Measurements from ENCODE around the gene HARBI1. TPM values are rescaled to one million over a fixed set of nuclear protein-coding genes. Genes with fewer than 3 reads are reported as not detected.

Gene HARBI1
- polyA plus RNA-seq, 1 donor: 5.5 TPM

DNA sequence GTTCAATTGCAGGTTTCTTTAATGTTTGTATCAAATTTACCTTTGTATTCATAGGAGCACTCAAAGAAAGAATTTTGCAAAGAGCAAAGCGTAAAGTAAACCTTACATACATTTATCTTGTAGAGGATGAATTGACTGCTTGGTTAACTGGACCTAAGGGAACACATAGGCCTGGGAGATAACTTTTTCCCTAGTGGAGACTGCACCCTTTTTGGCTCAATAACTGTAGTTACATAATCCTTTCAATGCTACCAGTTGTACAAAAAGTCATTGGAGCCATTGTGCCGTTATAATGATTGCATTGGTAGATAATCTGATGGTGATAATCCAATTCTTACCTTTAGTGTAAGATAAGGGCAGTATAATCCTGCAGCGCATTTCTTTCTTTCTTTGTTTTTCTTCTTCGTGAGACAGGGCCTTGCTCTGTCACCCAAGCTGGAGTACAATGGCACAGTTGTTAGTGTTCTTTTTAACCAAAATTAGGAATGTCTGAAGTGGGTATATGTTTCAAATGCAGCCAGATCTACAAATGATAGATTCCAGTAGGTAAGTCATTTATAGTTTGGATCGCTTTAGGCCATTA is 18.6 kb upstream of the HARBI1 start:
- no peak for DNase-seq

- no peak for DNase-seq
These were observed 16.5 kb upstream of the HARBI1 start for GRCh38 chr11:46633291-46634217.

- no peak for DNase-seq
These were observed 15.5 kb upstream of the HARBI1 start for GRCh38 chr11:46632502-46632901.

DNA sequence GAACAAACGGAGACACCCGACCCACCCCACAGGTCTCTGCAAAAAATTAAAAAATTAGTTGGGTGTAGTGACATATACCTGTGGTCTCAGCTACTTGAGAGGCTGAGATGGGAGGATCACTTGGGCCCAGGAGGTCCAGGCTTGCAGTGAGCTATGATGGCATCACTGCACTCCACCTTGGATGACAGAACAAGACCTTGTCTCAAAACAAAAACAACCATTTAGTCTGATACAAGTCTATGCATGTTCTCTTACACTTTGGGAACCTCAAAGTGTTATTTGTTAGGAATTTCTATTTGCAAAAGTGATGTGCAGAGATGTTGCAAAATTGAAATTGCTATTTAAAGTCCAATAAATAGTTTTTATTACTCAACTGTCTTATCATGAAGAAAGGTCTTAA is 14.6 kb upstream of the HARBI1 start:
- DNase-seq: no peak

DNA sequence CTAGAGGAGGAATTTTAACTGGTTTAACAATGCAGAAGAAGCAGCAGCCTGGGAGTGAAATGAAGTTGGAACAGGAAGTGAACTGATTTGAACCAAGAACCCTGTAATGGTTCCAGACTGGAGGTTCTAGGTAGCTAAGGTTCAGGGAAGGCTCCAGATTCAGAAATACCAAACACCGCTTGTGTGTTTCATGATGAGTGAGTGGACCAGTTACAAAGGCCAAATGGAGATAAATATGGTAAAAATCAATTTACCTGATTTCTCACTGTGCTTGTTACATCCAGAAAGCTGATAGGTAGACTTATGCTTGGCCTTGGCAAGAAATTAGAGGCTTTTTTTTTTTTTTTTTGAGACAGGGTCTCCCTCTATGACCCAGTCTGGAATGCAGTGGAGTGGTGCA is 13.2 kb upstream of the HARBI1 start:
- DNase-seq: no peak

DNA sequence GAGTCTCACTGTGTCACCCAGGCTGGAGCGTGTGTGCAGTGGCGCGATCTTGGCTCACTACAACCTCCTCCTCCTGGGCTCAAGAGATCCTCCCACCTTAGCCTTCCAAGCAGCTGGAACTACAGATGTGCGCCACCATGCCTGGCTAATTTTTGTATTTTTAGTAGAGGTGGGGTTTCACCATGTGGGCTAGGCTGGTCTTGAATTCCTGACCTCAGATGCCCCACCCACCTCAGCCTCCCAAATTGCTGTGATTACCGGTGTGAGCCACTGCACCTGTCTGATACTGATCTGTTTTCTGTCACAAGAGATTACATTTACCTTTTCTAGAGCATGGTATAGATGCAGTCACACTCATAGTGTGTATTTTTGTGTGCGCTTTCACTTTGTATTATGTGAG is 11.9 kb upstream of the HARBI1 start:
- no peak for DNase-seq

DNA sequence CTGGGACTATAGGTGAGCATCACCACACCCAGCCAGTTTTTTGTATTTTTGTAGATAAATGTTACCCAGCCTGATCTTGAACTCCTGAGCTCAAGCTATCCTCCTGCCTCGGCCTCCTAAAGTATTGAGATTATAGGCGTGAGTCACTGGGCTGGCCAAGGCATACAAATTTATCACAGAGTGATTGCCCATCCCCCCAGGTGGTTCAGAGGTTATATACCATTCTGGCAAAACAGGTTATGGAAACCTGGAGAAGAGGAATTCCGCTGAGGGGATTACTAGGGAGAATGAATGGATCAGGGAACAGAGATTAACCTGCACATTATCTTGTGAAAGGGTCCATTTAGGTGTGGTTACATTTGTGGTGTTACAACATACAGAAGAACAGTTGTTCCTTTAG is 8.4 kb upstream of the HARBI1 start:
- no peak for DNase-seq

- no peak for DNase-seq
These were observed 1.8 kb upstream of the HARBI1 start for GRCh38 chr11:46618837-46619236.

DNA sequence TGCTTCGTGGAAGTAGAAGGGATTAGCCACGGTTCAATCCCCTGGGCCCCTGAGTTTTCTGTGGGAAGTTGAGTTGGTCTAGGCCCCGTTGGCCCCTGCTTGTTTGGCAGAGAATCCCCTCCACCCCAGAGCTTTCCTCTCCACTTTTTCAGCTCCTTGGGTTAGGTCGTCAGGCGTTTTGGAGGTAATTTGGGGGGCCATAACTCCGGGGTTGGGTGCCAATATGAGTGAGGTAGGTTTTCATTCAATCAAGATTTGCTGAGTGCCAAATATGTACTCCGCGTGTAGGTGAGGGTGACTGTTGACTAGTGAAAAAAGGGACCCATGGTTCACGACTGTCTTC is 916 bp upstream of the HARBI1 start:
- DNase-seq: no peak

DNA sequence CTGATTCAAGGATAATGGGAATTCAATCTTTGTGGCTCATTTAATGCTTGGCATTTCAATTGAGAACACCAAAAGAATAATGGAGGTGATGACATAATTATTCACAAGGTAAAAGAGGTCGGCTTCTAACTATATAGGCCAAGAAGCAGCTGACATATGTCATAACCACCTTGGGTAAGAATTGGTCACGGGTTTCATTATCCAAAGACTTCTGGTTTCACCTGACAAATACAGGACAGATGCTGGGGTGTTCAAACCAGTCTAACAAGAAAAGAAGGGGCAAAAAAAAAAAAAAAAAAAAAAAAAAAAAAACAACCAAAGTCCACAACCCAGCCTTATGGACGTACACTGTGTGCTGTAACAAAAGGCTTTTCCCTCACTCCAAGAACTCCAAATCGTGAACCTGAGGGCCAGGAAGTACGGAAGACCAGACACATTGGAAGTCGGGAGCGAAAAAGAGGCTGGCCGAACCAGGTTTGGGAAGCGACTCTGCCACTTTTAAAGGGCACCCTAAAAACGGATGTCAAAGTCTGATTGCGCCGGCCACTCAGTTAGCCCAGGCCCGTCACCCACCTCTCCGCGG is 385 bp downstream of the HARBI1 start:
- DNase-seq: no peak

DNA sequence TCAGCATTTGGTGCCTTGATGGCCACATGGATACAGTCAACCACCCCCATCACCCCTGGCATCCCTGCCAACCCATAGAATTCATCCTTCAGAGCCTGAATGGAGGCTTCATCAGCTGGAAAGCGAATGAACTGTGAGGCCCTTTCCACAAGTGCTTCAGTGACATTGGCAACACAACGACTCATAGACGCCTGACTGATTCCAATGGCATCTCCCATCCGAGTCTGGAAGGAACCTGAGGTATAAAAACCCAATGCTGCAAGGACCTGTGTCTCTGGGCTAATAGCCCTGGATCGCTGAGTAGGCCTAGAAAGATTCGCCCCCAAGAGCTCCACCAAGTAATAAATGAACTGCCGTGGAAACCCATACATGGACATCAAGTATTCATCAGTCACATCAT is 1.3 kb downstream of the HARBI1 start:
- DNase-seq: no peak

GRCh38 chr11:46612326-46612725 is 4.7 kb downstream of the HARBI1 start:
- DNase-seq: no peak

DNA sequence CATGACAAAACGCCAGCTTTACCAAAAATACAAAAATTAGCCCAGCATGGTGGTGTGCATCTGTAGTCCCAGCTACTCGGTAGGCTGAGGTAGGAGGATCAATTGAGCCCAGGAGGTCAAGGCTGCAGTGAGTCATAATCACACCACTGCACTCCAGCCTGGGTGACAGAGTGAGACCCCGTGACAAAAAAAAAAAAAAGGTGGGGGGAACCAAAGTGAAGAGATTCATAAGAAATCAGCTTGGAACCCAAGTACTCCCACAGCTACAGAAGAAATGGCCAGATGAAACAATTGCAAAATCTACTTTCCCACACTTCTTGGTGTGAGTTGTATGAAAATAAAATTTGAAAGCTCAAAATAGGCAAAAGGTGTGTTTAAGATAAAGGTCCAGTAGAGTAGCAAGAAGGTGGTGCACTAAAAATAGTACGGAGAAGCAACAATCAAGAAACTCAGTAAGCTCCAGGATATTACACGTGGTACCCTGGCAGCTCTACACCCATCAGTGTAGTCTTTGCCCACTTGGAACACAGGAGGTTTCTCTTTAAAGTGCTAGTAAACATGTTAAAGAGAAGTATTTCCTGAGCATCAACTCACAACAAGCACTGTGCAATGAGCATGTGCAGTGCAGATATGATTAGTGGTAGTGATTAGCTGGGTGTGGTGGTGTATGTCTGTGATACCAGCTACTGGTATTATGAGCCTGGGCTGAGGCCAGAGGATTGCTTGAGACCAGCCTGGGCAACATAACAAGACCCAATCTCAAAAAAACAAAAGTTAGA is 5.3 kb downstream of the HARBI1 start:
- DNase-seq: no peak

DNA sequence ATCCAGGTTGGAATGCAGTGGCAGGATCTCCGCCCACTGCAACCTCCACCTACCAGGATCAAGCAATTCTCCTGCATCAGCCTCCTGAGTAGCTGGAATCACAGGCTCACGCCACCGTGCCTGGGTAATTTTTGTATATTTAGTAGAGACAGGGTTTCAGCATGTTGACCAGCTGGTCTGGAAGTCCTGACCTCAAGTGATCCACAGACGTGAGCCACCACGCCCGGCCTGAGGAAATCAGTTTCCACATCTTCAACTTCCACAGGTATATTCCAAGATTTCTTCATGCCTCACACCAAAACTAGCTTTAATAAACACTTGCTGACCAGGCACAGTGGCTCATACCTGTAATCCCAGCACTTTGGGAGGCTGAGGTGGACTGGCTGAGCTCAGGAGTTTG is 7.6 kb downstream of the HARBI1 start:
- DNase-seq: no peak

GRCh38 chr11:46607516-46607915 is 9.5 kb downstream of the HARBI1 start:
- no peak for DNase-seq

GRCh38 chr11:46604796-46605195 is 12.2 kb downstream of the HARBI1 start:
- DNase-seq: no peak

- DNase-seq: no peak
These were observed 13.2 kb downstream of the HARBI1 start for GRCh38 chr11:46603704-46604308.

DNA sequence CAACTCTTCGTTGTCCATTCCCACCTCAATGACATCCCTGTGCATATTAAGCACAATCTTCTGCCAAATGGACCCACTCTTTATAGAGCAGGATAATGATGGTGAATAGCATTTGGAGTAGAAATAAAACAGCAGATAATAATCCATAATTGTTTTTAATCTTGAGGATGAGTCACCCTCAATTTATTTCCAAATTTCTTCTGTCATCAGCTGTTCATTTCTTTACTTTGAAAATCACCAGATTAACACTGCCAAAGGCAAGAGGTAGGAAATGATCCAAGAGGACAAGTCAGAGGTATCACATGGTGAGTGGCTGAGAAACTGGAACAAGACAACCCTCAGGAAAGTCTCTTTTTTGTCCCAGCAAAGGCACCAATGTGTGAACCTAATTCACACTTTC is 15.9 kb downstream of the HARBI1 start:
- no peak for DNase-seq

- DNase-seq: no peak
These were observed 16.6 kb downstream of the HARBI1 start for GRCh38 chr11:46600194-46600960.

- DNase-seq: no peak
These were observed 17.5 kb downstream of the HARBI1 start for GRCh38 chr11:46599340-46600193.

Measured in left kidney (tissue), 2 donors.